D721Med (cell line): ENCODE results near the gene SMAD1.

ENCODE experiments used
- DNase-seq: peaks from one replicate; pipeline ENCODE4 v3.0.0; 2011; ENCODE audit warnings: low spot score; ENCODE audit not compliant: insufficient read length
- FAIRE-seq: peaks from 2 replicates; lab custom pipeline; 2011; peaks lifted over from hg19 to GRCh38; lab: Jason Lieb, UNC
- TF ChIP-seq, protein P1 (sequence below): IDR thresholded peaks from 2 replicates; pipeline ENCODE4 v1.5.1; 2012; ENCODE audit warnings: mild to moderate bottlenecking, control low read depth; ENCODE audit not compliant: insufficient read depth; ENCODE audit errors: missing control alignments

SMAD1 gene

GRCh38 chr4:145525291-145525740 is 43.7 kb downstream of the SMAD1 start:
- TF ChIP-seq, protein P1, sequence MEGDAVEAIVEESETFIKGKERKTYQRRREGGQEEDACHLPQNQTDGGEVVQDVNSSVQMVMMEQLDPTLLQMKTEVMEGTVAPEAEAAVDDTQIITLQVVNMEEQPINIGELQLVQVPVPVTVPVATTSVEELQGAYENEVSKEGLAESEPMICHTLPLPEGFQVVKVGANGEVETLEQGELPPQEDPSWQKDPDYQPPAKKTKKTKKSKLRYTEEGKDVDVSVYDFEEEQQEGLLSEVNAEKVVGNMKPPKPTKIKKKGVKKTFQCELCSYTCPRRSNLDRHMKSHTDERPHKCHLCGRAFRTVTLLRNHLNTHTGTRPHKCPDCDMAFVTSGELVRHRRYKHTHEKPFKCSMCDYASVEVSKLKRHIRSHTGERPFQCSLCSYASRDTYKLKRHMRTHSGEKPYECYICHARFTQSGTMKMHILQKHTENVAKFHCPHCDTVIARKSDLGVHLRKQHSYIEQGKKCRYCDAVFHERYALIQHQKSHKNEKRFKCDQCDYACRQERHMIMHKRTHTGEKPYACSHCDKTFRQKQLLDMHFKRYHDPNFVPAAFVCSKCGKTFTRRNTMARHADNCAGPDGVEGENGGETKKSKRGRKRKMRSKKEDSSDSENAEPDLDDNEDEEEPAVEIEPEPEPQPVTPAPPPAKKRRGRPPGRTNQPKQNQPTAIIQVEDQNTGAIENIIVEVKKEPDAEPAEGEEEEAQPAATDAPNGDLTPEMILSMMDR: no peak
- FAIRE-seq (no peak), DNase-seq (no peak)

DNA sequence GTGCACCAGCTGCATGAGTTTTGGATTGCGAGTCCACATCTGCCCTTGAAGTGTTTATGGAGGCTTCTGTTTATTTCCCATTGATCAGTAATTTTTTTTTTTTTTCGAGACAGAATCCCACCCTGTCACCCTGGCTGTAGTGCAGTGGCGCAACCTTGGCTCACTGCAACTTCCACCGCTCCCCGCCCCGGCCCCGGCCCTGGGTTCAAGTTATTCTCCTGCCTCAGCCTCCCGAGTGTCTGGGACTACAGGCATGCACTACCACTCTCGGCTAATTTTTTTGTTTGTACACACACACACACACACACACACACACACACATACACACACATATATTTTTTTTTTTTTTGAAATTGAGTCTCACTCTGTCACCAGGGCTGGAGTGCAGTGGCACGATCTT is 46.1 kb downstream of the SMAD1 start:
- TF ChIP-seq, protein P1: no peak
- FAIRE-seq (no peak), DNase-seq (no peak)

GRCh38 chr4:145528601-145529000 is 46.9 kb downstream of the SMAD1 start:
- FAIRE-seq: no peak
- DNase-seq: no peak
- TF ChIP-seq, protein P1: no peak

DNA sequence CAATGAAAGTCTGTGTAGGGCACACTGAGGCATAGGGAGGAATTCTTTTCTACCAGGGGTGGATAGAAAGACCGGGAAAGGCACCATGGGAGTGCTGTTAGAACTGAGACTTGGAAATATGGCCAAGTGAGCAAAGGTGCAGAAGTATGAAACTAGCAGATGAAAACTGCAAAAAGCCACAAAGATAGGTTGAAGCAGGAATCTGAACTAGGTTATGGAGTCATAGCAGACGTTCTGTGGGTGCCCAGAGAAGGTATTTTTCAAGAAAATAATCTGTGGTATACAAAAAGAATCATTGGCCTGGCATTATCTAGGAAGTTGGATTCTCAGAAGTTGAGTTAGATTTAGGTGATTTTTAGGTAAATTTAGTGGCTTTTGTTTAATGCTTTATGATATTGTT is 48.5 kb downstream of the SMAD1 start:
- FAIRE-seq (no peak), DNase-seq (no peak)
- TF ChIP-seq, protein P1: no peak

DNA sequence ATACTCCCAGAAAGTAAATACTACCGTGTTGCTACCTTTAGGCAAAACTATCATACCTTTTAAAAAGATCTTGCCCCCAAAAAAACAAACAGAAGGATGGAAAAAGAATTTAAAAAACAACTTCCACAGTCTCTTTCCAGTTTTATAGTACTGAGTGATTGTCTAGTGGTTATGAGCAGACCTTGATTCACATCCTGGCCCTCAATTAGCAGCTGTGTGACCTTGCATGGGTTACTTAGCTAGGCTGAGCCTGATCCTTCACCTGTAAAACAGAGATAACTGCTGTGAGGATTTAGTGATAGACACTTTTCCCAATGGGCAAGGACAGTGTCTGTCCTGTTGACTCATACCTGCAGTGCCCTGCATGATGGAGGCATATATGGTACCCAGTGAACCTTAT is 49.0 kb downstream of the SMAD1 start:
- FAIRE-seq: no peak
- TF ChIP-seq, protein P1: no peak
- DNase-seq: no peak

DNA sequence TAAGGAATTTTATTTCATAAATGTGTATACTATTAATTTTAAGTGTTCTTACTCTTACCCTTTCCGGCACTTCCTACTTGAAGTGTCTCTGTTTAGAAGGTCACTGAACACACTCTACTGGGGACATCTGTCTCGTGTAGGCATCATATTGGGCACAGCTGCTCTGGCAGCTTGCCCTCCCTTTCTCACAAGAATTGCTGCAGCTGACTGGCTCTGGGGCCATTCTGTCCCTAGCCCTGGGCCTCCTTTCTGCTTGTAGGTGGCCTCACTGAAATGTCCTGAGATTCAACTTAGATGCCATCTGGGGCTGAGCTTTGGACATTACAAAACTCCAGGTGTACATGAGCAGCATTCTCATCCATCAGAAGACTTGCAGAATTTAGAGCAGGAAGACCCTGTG is 49.6 kb downstream of the SMAD1 start:
- no peak for DNase-seq
- FAIRE-seq: no peak
- TF ChIP-seq, protein P1: no peak

DNA sequence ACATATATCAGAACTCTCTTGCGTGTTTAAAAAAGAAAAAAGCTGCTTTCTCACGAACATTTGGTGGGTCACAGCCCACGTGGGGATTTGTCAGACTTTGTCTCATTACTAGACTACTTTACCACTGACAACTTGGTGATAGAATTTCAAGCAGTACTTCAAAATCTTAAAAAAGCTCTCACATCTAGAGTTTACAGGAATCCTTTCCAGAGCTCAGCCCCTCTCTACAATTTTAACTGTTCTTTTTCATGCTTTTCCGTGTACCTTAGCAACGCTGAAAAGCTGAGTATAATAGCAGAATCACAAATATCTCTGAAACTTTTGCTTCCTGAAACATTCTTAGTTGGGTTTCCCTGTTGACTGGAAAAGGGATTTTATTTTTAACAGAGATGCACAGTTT is 50.2 kb downstream of the SMAD1 start:
- FAIRE-seq (no peak), DNase-seq (no peak)
- TF ChIP-seq, protein P1: no peak
